Fibroblast of the aortic adventitia (primary cell): ENCODE data around the gene SFTPA2. TPM values are rescaled to one million over a fixed set of nuclear protein-coding genes. Genes with fewer than 3 reads are reported as not detected.
"Not testable (repeated sequence)": the region's sequence is repeated elsewhere in the genome, so short reads cannot be mapped to it uniquely, and the experiment has no call there.

ENCODE experiments used
- DNase-seq: peaks from one replicate; pipeline ENCODE4 v3.0.0-alpha.2; 2010; ENCODE audit warnings: low read depth
- H3K4me3 ChIP-seq: 2 replicates; pipeline ENCODE4 v1.5.1; 2011; ENCODE audit warnings: low read depth, mild to moderate bottlenecking, control low read depth, low read length, moderate library complexity
- total RNA-seq: library from RNA; depleted of rRNA; stranded (reverse); fragments of >200 nt; gene quantifications from 2 replicates; pipeline ENCODE4 v1.2.3, GENCODE V29; 2012; ENCODE audit warnings: low replicate concordance
- TF ChIP-seq, protein P1 (sequence below): IDR thresholded peaks from 2 replicates; pipeline ENCODE4 v1.5.1; 2011; ENCODE audit warnings: mild to moderate bottlenecking, low read length, control low read depth, inconsistent platforms; ENCODE audit not compliant: insufficient read depth

SFTPA2 gene
- total RNA-seq, 1 donor = not detected

DNA sequence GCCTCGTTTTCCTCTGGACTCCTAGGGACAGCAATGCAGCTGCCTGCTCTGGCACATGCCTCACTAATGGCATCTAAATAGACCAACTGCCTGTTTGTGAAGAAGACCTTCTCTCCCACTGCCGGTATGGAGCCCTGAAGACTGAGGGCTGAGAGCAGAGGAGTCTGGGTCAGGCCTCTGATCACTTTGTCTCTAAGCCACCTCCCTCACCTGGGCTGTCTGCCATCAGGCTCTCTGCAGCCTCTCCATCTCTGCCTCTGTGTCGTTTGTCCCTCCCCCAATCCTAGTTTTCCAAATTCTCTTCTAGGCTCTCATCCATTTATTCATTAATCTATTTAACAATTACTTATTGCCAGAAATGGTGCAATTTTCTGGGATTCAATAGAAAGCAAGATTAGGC is 35.3 kb upstream of the SFTPA2 start:
- TF ChIP-seq, protein P1, sequence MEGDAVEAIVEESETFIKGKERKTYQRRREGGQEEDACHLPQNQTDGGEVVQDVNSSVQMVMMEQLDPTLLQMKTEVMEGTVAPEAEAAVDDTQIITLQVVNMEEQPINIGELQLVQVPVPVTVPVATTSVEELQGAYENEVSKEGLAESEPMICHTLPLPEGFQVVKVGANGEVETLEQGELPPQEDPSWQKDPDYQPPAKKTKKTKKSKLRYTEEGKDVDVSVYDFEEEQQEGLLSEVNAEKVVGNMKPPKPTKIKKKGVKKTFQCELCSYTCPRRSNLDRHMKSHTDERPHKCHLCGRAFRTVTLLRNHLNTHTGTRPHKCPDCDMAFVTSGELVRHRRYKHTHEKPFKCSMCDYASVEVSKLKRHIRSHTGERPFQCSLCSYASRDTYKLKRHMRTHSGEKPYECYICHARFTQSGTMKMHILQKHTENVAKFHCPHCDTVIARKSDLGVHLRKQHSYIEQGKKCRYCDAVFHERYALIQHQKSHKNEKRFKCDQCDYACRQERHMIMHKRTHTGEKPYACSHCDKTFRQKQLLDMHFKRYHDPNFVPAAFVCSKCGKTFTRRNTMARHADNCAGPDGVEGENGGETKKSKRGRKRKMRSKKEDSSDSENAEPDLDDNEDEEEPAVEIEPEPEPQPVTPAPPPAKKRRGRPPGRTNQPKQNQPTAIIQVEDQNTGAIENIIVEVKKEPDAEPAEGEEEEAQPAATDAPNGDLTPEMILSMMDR = no peak
- H3K4me3 ChIP-seq = no peak overlapping the region
- DNase-seq = no peak

- not testable (repeated sequence) for H3K4me3 ChIP-seq, DNase-seq
These were observed 34.4 kb upstream of the SFTPA2 start for GRCh38 chr10:79594565-79594964.

DNA sequence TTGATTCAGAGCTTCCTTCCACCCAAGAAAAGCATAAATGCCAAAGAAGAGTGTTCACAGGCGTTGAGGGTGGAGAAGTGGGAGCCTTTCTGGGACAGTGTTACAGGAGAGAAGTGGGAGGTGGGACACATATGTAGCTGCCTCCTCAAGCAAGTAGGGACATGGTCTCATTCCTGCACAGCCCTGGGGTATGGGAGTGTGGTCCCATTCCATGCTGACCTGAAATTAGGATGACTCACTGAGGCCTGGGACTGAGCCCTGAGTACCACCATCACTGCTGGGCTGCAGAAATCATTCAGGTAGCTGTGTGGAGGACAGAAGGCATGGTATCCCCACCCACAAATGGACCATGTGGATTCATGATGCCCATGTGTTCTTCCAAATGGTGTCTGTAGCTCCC is 33.2 kb upstream of the SFTPA2 start:
- DNase-seq = no peak
- TF ChIP-seq, protein P1 = no peak
- H3K4me3 ChIP-seq = no peak overlapping the region

DNA sequence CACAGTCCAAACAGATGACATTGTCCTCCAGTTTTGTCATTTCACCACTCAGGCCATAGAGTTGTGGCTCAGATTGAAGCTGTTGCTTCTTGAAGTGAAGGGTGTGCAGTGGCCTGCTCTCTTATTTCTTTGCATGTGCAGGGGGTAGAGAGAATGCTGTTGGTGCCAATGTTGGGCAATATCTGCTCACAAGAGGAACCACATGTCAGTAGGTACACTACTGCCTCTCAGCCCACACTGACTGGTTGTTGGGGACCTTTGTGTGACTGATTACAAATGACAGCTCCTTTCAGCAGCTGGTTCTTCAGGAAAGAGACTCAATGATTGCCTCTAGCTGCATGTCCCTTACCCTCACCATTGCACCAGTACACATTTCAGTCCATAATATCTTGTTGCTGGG is 28.6 kb upstream of the SFTPA2 start:
- DNase-seq = no peak
- H3K4me3 ChIP-seq = no peak overlapping the region
- TF ChIP-seq, protein P1 = no peak

- H3K4me3 ChIP-seq = no peak overlapping the region
- DNase-seq = no peak
- TF ChIP-seq, protein P1 = no peak
These were observed 26.7 kb upstream of the SFTPA2 start for GRCh38 chr10:79586933-79587332.

- TF ChIP-seq, protein P1 = no peak
- DNase-seq = no peak
These were observed 25.8 kb upstream of the SFTPA2 start for GRCh38 chr10:79585870-79586527.

GRCh38 chr10:79583488-79584024 is 23.3 kb upstream of the SFTPA2 start:
- TF ChIP-seq, protein P1 = no peak
- no peak overlapping the region for H3K4me3 ChIP-seq
- DNase-seq = no peak

More at GRCh38 chr10:79585870-79586527, 25.8 kb upstream of the SFTPA2 start:
- no peak overlapping the region for H3K4me3 ChIP-seq

- not testable (repeated sequence) for DNase-seq, H3K4me3 ChIP-seq
These were observed 22.7 kb upstream of the SFTPA2 start for GRCh38 chr10:79582954-79583353.
